Activated naive CD4-positive, alpha-beta T cell treated with anti-CD3 and anti-CD28 coated beads, Interleukin-2, amount 50 U/mL, for 24 hours (primary cell): ENCODE data around the gene SRGAP1.
"Not testable (repeated sequence)": the region's sequence is repeated elsewhere in the genome, so short reads cannot be mapped to it uniquely, and the experiment has no call there.

Source experiments
- H3K27ac Mint-ChIP-seq: one replicate; pipeline ENCODE4 v1.8.0; 2021; ENCODE audit warnings: mild to moderate bottlenecking, mixed read lengths
- H3K27me3 Mint-ChIP-seq: one replicate; pipeline ENCODE4 v1.8.0; 2021; ENCODE audit warnings: mixed read lengths
- H3K36me3 Mint-ChIP-seq: one replicate; pipeline ENCODE4 v1.8.0; 2021; ENCODE audit warnings: mixed read lengths
- H3K4me1 Mint-ChIP-seq: one replicate; pipeline ENCODE4 v1.8.0; 2021; ENCODE audit warnings: mixed read lengths
- H3K4me3 Mint-ChIP-seq: one replicate; pipeline ENCODE4 v1.8.0; 2021; ENCODE audit warnings: mild to moderate bottlenecking, mixed read lengths
- H3K9me3 Mint-ChIP-seq: one replicate; pipeline ENCODE4 v1.8.0; 2021; ENCODE audit warnings: mixed read lengths

The SRGAP1 gene

GRCh38 chr12:64105026-64105425 is 260.5 kb downstream of the SRGAP1 start:
- no peak overlapping the region for H3K27ac Mint-ChIP-seq
- H3K4me1 Mint-ChIP-seq = no peaks in the 10 kb centered on the region
- no peaks in the 10 kb centered on the region for H3K9me3 Mint-ChIP-seq
- H3K27me3 Mint-ChIP-seq = peaks cover 13% of the 10 kb centered on the region
- no peak overlapping the region for H3K4me3 Mint-ChIP-seq
- H3K36me3 Mint-ChIP-seq = no peaks in the 10 kb centered on the region

GRCh38 chr12:64107776-64108175 is 263.3 kb downstream of the SRGAP1 start:
- no peaks in the 10 kb centered on the region for H3K9me3 Mint-ChIP-seq
- H3K27ac Mint-ChIP-seq = no peak overlapping the region
- no peaks in the 10 kb centered on the region for H3K4me1 Mint-ChIP-seq
- H3K36me3 Mint-ChIP-seq = no peaks in the 10 kb centered on the region
- H3K4me3 Mint-ChIP-seq = no peak overlapping the region
- H3K27me3 Mint-ChIP-seq = peaks cover 14% of the 10 kb centered on the region

DNA sequence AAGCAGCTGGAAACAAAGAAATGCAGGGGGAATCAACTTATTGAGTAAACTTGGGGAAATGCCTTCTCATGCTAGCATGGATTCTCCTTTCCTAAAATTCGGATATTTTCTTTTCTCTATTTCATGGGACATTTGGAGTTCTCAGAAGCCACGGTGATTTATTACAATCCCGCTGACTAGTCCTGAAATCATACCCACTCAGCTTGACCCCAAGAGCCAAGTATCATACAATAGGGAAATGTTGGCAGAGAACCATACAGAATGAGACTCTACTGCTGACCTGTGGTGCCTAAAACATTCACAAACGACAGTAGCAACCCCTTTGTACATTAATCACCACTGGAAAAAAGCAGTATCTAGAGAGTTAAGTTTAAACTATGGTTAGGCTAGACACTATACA is 265.2 kb downstream of the SRGAP1 start:
- Mint-ChIP-seq H3K4me3 (no peak overlapping the region), H3K27me3 (peaks cover 14% of the 10 kb centered on the region), H3K36me3 (no peaks in the 10 kb centered on the region), H3K9me3 (no peaks in the 10 kb centered on the region), H3K27ac (no peak overlapping the region), H3K4me1 (no peaks in the 10 kb centered on the region)

GRCh38 chr12:64110864-64111263 is 266.4 kb downstream of the SRGAP1 start:
- no peak overlapping the region for H3K4me3 Mint-ChIP-seq
- peaks cover 12% of the 10 kb centered on the region for H3K27me3 Mint-ChIP-seq
- H3K4me1 Mint-ChIP-seq = no peaks in the 10 kb centered on the region
- H3K9me3 Mint-ChIP-seq = no peaks in the 10 kb centered on the region
- H3K27ac Mint-ChIP-seq = no peak overlapping the region
- no peaks in the 10 kb centered on the region for H3K36me3 Mint-ChIP-seq

- H3K27ac Mint-ChIP-seq = no peak overlapping the region
- H3K27me3 Mint-ChIP-seq = peaks cover 15% of the 10 kb centered on the region
- H3K36me3 Mint-ChIP-seq = no peaks in the 10 kb centered on the region
- H3K4me1 Mint-ChIP-seq = no peaks in the 10 kb centered on the region
- H3K9me3 Mint-ChIP-seq = no peaks in the 10 kb centered on the region
- no peak overlapping the region for H3K4me3 Mint-ChIP-seq
Measured at GRCh38 chr12:64116969-64117368, 272.5 kb downstream of the SRGAP1 start.

- Mint-ChIP-seq H3K4me3 (no peak overlapping the region), H3K9me3 (no peaks in the 10 kb centered on the region), H3K27me3 (peaks cover 14% of the 10 kb centered on the region), H3K36me3 (no peaks in the 10 kb centered on the region), H3K4me1 (no peaks in the 10 kb centered on the region), H3K27ac (no peak overlapping the region)
Measured at GRCh38 chr12:64120568-64120967, 276.1 kb downstream of the SRGAP1 start.

GRCh38 chr12:64121086-64121485 is 276.6 kb downstream of the SRGAP1 start:
- H3K4me1 Mint-ChIP-seq, H3K27ac Mint-ChIP-seq, H3K4me3 Mint-ChIP-seq, H3K36me3 Mint-ChIP-seq, H3K9me3 Mint-ChIP-seq: not testable (repeated sequence)
- H3K27me3 Mint-ChIP-seq = peaks cover 14% of the 10 kb centered on the region

DNA sequence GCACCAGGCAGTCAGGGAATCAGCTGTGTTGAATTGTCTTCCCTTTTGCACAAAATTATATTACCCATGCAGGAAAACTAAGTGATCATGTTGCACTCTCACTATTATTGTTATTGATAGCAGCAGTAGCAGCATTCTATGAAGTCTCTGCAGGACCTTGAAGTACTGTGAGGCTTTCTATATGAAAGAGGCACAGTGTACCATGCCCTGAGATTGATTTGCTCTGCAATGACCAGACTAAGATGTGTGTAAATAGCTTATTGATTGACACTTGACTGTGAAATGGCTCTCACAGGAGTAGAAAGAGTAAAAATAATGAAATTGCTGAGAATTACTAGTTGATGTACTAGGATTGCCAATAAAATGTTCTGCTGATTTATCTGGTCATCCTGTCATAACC is 277.7 kb downstream of the SRGAP1 start:
- no peaks in the 10 kb centered on the region for H3K4me1 Mint-ChIP-seq
- no peak overlapping the region for H3K4me3 Mint-ChIP-seq
- H3K27ac Mint-ChIP-seq = no peak overlapping the region

GRCh38 chr12:64122995-64123394 is 278.5 kb downstream of the SRGAP1 start:
- H3K4me1 Mint-ChIP-seq = no peaks in the 10 kb centered on the region
- H3K36me3 Mint-ChIP-seq = no peaks in the 10 kb centered on the region
- H3K27ac Mint-ChIP-seq = no peak overlapping the region
- H3K27me3 Mint-ChIP-seq = peaks cover 11% of the 10 kb centered on the region
- H3K4me3 Mint-ChIP-seq = no peak overlapping the region
- H3K9me3 Mint-ChIP-seq = no peaks in the 10 kb centered on the region

More for the DNA sequence above, 277.7 kb downstream of the SRGAP1 start:
- Mint-ChIP-seq H3K9me3 (no peaks in the 10 kb centered on the region), H3K36me3 (no peaks in the 10 kb centered on the region), H3K27me3 (peaks cover 12% of the 10 kb centered on the region)

- H3K4me1 Mint-ChIP-seq = no peaks in the 10 kb centered on the region
- H3K4me3 Mint-ChIP-seq = no peak overlapping the region
- H3K9me3 Mint-ChIP-seq = no peaks in the 10 kb centered on the region
- no peaks in the 10 kb centered on the region for H3K36me3 Mint-ChIP-seq
- H3K27ac Mint-ChIP-seq = no peak overlapping the region
- peaks cover 11% of the 10 kb centered on the region for H3K27me3 Mint-ChIP-seq
Measured at GRCh38 chr12:64123448-64123847, 278.9 kb downstream of the SRGAP1 start.

DNA sequence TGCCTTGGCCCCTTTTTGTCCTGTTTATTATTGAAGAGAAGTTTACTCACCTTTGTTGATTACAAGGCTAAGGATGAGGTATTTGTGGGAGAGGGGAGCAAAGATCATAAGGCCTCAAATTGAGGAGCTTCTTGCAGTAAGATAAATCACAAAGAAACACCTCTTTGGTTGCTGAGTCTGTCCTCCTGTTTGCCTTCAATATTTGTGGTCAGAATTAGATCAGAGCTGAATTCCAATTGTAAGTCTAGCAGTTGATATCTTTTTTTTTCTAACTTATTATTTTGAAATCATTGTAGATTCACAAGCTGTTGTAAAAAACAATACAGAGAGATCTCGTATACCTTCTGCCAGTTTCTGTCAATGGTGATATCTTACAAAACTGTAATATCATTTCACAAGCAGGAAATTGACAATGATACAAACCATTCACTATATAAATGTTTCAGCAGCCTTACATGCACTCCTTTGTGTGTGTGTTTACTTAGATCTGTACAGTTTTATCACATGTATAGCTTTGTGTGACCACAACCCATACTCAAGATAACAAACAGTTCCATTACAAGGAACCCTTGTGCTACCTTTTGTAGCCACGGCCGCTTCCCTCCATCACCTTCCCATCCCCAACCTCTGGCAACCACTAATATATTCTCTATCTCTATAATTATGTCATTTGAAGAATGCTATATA is 280.2 kb downstream of the SRGAP1 start:
- Mint-ChIP-seq H3K27ac (no peak overlapping the region), H3K9me3 (no peaks in the 10 kb centered on the region), H3K27me3 (peaks cover 11% of the 10 kb centered on the region), H3K4me1 (no peaks in the 10 kb centered on the region), H3K36me3 (no peaks in the 10 kb centered on the region), H3K4me3 (no peak overlapping the region)

DNA sequence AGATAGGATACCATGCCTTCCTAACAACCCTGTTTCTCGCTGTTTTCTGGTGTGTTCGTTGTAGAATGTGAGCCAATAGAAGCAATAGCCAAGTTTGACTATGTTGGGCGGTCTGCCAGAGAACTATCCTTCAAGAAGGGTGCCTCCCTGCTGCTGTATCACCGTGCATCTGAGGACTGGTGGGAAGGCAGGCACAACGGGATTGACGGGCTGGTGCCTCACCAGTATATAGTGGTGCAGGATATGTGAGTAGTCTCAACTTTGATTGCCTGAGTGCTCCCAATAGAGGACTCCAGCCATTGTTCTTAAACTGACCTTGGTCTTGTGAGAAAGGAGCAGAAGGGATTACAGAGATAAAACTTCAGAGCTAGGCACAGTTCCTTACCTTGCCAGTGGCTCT is 281.4 kb downstream of the SRGAP1 start:
- Mint-ChIP-seq H3K27me3 (peaks cover 7% of the 10 kb centered on the region), H3K9me3 (no peaks in the 10 kb centered on the region), H3K36me3 (no peaks in the 10 kb centered on the region), H3K27ac (no peak overlapping the region), H3K4me3 (no peak overlapping the region), H3K4me1 (no peaks in the 10 kb centered on the region)

- Mint-ChIP-seq H3K4me3 (no peak overlapping the region), H3K4me1 (no peaks in the 10 kb centered on the region), H3K27ac (no peak overlapping the region), H3K27me3 (no peaks in the 10 kb centered on the region), H3K36me3 (no peaks in the 10 kb centered on the region), H3K9me3 (peaks cover 6% of the 10 kb centered on the region)
Measured at GRCh38 chr12:64127811-64128210, 283.3 kb downstream of the SRGAP1 start.

DNA sequence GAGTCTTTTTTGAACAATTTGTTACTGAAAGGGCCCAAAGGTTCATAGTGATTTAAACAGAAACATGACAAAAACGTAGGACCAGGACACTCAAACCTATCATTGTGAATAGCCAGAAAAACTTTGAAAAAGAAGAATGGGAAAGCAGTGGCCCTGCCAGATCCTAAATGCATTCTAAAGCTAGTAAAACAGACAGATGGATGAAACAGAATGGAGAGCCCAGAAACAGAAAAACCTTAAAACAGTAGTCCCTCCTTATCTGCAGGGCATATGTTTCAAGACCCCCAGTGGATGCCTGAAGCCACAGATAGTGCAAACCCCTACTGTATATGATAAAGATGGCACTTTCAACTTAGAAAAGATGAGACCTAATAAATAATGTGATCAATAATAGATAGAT is 283.9 kb downstream of the SRGAP1 start:
- no peaks in the 10 kb centered on the region for H3K4me1 Mint-ChIP-seq
- H3K27ac Mint-ChIP-seq = no peak overlapping the region
- no peaks in the 10 kb centered on the region for H3K36me3 Mint-ChIP-seq
- H3K9me3 Mint-ChIP-seq = peaks cover 6% of the 10 kb centered on the region
- no peak overlapping the region for H3K4me3 Mint-ChIP-seq
- no peaks in the 10 kb centered on the region for H3K27me3 Mint-ChIP-seq

DNA sequence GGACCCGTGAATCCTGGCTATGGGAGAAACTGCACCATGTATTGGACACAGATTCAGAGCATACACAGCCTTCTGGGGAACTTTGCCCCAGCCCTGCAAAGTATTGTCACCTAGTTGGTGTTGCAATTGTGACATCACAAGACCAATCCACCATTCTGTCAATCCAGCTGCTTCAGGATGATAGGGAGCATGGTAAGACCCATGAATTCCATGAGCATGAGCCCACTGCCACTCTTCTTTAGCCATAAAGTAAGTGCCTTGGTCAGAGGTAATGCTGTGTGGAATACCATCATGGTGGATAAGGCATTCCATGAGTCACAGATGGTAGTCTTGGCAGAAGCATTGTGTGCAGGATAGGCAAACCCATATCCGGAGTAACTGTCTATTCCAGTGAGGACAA is 286.0 kb downstream of the SRGAP1 start:
- not testable (repeated sequence) for H3K36me3 Mint-ChIP-seq, H3K4me3 Mint-ChIP-seq, H3K4me1 Mint-ChIP-seq, H3K9me3 Mint-ChIP-seq, H3K27ac Mint-ChIP-seq, H3K27me3 Mint-ChIP-seq

DNA sequence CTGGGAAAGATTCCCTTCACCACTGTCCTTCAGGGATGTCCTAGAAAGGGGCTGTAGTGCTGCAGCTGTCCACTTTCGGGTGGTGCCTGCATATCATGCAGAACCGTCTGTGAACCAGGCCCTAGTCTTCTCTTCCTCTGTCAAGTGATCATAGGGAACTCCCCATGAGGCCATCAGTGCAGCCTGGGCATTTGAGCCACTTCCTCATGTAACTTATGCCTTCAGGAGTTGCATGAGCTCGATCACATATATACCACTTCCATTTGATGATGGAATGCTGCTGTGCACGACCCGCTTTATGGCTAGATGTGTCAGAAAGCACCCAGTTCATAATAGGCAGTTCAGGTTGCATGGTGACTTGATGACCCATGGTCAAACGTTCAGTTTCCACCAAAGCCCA is 287.0 kb downstream of the SRGAP1 start:
- not testable (repeated sequence) for H3K36me3 Mint-ChIP-seq, H3K4me3 Mint-ChIP-seq, H3K4me1 Mint-ChIP-seq, H3K27me3 Mint-ChIP-seq, H3K27ac Mint-ChIP-seq, H3K9me3 Mint-ChIP-seq

DNA sequence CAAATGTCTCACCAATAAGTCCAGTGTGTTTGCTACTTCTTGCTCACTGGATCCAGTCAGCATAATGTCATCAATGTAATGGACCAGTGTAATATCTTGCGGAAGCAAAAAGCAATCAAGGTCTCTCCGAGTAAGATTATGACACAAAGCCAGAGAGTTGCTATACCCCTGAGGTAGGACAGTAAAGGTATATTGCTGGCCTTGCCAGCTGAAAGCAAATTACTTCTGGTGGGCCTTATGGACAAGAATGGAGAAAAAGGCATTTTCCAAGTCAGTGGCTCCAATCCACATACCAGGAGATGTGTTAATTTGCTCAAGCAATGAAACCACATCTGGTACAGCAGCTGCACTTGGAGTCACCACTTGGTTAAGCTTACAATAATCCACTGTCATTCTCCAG is 288.2 kb downstream of the SRGAP1 start:
- H3K4me3 Mint-ChIP-seq, H3K27me3 Mint-ChIP-seq, H3K4me1 Mint-ChIP-seq, H3K27ac Mint-ChIP-seq, H3K9me3 Mint-ChIP-seq, H3K36me3 Mint-ChIP-seq: not testable (repeated sequence)
